NCI-H524 treated with DMSO at 0.1 percent for 48 hours (cell line): Measurements from ENCODE around the gene BTRC.
"Not testable (repeated sequence)": the region's sequence is repeated elsewhere in the genome, so short reads cannot be mapped to it uniquely, and the experiment has no call there.

Experiments used
- DNase-seq: peaks from one replicate; lab custom pipeline; 2025; lab: John Stamatoyannopoulos, UW

BTRC gene

DNA sequence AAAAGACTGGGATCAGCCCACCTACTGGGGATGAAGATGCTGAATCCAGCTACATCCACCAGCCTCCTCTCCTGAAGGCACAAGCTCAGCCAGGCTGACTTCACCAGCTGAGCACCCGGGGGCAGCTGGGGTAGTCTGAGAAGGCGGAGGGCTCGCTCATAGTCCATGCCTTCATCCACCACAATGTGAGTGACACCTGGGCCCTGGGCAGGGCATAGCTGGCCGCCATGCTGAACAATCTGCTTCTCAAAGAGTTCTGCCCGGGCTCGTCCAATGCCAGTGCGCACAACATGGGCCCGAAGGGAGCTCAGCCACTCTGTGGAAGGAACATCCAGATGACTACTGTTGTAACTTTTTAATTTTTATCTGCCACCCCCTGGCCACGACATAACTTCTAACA lies 231.9 kb downstream of the BTRC start:
- DNase-seq: no peak

DNA sequence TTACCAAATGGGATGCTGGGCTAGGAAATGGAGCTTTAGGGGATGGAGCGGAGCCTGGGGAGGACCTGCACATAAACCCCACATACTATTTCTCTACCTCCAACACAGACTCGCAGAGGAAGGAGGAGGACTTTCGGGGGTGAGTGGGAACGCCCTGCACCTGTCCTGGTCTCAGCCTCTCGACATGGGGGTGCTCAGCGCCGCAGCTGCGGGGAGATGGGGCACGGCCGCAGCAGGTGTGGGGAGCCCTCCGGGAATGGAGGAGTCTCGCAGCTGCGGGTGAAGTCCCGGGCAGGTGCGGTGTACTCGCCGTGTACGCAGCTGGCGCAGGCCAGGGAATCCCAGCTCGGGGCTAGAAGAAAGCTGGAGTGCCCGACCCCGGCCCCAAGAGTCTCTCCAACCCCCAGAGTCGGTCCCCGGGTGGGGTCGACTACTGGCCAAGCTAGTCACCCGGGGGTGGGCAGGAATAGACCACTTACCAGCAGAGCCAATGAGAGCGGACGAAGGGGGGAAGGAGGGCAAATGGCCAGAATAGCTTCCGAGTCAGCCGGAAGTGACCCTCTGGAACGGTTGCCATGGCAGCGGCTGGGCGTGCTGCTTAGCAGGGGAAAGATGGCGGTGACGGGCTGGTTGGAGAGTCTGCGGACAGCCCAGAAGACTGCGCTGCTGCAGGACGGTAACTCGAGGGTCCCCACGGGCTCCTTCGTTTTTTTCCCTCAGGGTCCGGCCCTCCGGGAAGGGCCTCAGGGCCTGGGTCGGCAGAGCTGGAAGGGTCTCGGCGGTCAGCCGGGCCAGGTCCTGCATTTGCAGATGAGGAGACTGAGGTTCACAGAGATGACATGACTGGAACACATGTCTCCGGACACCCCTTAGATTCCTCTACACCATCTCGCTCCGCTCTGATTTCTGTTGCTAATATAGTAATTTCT lies 234.0 kb downstream of the BTRC start, which contains the start of the genes DPCD and POLL:
DPCD (plus strand) TSS at position 597 of the 929 bp plus-strand sequence; CDS start at position 613, 16 bp downstream.
POLL (minus strand) TSS at position 533 of the 929 bp plus-strand sequence. CDS start 897 bp downstream, outside the sequence.
- DNase-seq: peak; percentile 41

DNA sequence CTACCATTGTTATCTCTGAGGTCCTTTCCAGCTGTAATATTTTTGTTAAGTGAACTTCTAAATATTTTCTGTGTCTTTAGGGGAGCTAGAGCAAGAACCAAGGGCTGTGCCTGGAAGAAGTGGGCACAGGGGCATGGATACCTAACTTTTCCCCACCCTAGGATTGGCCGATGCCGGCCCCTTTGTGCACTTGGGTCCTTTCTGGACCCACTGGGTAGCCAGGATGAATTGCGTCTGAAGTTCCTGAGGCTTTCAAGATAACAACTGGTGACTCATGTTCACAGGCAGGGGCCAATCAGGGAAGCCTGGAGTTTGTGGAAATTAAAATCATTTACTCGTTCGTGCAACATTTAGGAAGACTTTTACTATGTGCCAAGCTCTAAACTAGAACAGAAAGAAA lies 234.9 kb downstream of the BTRC start:
- no peak for DNase-seq

DNA sequence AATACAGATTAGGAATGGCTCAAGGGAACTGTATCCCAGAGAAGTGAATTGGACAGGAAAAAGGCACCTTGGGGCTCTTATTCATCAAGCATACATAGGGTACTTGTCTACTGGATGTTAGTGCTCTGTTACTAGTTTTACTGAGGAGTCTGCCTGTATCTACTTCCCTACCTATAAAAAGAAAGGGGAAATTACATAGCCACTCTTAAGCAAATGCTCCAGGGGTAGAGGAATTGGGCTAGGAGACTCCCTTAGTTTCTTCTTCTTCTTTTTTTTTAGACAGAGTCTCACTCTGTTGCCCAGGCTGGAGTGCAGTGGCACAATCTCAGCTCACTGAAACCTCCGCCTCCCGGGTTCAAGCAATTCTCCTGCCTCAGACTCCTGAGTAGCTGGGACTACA lies 239.4 kb downstream of the BTRC start:
- DNase-seq: not testable (repeated sequence)

DNA sequence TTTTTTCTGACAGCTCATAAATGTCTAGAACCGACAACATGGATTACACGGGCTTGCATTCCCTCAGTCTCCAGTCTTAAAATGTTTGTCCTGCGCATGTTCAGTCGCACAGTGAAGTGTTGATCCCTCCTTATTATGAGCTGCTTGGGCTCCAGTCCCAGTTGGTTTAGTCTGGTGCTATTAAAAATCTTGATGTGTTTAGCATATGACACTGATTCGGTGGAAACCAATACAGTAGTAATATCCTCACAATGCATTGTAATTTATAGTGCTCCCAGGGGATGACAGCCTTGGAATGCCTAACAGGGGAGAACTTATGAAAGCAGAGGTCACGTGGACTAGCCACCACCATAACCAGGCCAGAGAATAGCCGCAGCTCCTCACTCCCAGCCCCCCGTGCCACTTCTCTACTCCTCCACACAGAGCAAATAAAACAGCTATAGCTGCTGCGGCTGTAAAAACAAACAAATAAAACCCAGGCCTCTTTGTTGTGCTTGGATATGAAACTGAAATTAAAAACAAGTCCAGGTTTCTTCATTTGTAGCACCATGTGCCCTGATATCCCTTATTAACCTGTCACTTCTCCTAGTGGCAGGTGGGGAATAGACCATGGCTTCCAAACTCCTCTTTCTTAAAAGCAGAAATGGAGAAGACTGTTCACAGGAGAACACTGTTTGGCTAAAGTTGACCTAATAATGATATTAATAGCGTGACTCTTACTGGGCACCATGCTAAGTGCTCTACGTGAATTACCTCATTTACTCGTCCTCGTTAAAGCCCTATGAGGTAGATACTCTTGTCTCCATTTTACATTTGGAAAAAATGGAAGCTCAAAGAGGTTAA lies 241.8 kb downstream of the BTRC start:
- no peak for DNase-seq

DNA sequence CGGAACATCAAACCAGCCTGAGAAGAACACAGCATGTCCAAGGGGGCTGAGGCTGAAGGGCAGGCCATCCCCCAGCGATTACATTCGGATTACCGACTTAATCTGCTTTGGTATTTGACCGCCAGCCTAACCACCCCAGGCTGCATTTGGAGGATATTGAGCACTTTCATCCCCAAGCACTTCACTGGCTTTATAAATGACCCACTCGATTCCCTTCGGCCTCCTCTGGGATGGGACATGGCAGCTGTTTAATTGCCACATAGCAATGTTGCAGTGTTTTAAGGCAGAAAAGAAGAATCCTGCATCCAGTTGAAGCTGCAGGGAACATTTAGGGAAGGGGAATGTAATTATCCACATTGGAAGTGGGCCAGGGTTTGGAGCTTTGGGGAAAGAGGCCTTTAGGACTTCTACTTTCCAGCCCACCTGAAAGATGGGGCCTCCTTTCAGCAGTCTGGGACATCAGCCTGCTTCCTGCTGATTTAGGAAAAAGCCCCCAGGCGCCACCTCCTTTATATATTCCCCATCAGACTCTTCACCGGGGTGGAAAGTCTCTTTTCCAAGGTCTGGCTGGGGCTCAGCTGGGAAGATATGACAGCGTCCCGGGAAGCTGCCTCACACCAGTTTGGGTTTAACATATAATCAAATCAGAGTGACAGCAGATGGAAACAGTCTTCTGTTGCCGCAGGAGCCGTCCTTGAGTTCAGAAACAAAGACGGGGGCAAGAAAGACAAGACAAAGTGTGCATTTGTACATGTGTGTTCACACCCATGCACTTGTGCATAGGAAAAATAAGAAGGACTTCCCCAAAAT lies 243.3 kb downstream of the BTRC start:
- peak; percentile 14 for DNase-seq

DNA sequence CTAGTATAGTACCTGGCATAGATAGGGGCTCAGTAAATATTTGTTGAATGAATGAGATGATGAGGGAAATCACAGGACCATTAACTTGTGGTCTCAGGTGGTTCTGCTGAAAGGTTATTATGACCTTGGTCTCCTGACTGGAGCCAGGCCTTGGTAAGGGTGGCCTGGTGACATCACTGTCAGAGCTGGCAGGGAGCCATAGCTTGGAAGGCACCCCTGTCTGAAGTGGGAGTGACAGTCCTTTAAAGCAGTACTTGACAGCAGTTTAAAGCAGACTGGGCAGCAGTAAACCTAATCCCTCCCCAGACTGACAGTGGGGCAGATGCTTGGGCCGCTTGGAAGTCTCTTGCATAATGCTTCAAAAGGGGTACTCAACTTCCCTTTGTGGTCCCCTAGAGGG lies 247.6 kb downstream of the BTRC start:
- peak; percentile 60 for DNase-seq

DNA sequence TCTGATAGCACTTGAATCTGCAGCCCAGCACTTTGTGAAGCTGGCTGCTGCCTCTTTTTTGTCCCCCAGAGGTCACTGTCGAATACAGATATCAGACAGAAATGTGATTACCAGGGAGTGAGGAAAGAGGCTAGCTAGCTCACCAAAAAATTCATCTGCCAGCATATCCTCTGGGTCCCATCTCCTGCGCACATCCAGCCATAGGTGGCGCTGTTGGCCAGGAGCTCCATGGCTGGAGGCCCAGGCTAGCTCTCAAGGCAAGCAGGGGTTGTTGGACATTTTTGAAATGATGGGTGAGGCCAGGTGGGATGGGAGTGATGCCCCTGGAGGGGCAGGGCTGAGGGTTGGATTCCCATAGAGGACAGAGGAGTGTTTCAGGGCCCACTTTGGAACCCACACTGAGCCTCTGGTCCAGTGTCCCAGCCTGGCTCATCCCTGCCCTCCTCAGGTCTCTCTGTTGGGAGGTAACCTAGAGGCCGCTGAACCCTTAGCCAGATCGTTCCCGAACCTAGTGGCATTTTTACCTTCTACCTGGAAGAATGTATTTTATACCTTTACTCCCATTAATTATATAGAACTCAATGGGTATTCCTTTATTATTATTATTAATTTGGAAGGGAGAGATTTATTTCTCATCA lies 248.9 kb downstream of the BTRC start:
- no peak for DNase-seq
